ACHN (cell line): ENCODE results near the gene GLIS1.

Source experiments
- DNase-seq: peaks from one replicate; pipeline ENCODE4 v3.0.0-alpha.2; 2015
- in situ Hi-C: cut with HindIII; loops from 2 replicates; pipeline ENCODE4 v1.10.0; 2017; ENCODE audit warnings: low sequenced_read_pairs, low pct_ligation_motif_present, low pct_unique_long_range_greater_than_20kb

GLIS1 gene

GRCh38 chr1:53700776-53701175 is 38.2 kb downstream of the GLIS1 start:
- no peak for DNase-seq
- in situ Hi-C loops, result no loop called here

- no peak for DNase-seq
- in situ Hi-C loops, result no loop called here
Measured at GRCh38 chr1:53699981-53700380, 39.0 kb downstream of the GLIS1 start.

GRCh38 chr1:53698384-53698980 is 40.5 kb downstream of the GLIS1 start:
- DNase-seq, result no peak
- in situ Hi-C loops, result no loop called here

- in situ Hi-C loops, result no loop called here
- DNase-seq, result no peak
Measured at GRCh38 chr1:53697721-53698383, 41.1 kb downstream of the GLIS1 start.

GRCh38 chr1:53696990-53697389 is 42.0 kb downstream of the GLIS1 start:
- in situ Hi-C loops, result no loop called here
- no peak for DNase-seq

GRCh38 chr1:53696571-53696970 is 42.4 kb downstream of the GLIS1 start:
- DNase-seq, result no peak
- in situ Hi-C loops, result no loop called here

GRCh38 chr1:53696051-53696450 is 42.9 kb downstream of the GLIS1 start:
- DNase-seq, result no peak
- in situ Hi-C loops, result no loop called here

GRCh38 chr1:53695116-53695515 is 43.8 kb downstream of the GLIS1 start:
- DNase-seq, result no peak
- in situ Hi-C loops, result no loop called here

GRCh38 chr1:53694718-53695091 is 44.3 kb downstream of the GLIS1 start:
- in situ Hi-C loops, result no loop called here
- DNase-seq, result no peak

- in situ Hi-C loops, result no loop called here
Measured at GRCh38 chr1:53693773-53694717, 44.9 kb downstream of the GLIS1 start.

GRCh38 chr1:53693339-53693738 is 45.6 kb downstream of the GLIS1 start:
- no peak for DNase-seq
- in situ Hi-C loops, result no loop called here

More at GRCh38 chr1:53693773-53694717, 44.9 kb downstream of the GLIS1 start:
- no peak for DNase-seq

- in situ Hi-C loops, result no loop called here
- DNase-seq, result no peak
Measured at GRCh38 chr1:53691326-53691725, 47.6 kb downstream of the GLIS1 start.

- no peak for DNase-seq
- in situ Hi-C loops, result no loop called here
Measured at GRCh38 chr1:53690411-53690810, 48.6 kb downstream of the GLIS1 start.

GRCh38 chr1:53689736-53690326 is 49.1 kb downstream of the GLIS1 start:
- in situ Hi-C loops, result no loop called here

GRCh38 chr1:53689223-53689622 is 49.7 kb downstream of the GLIS1 start:
- DNase-seq, result no peak
- in situ Hi-C loops, result no loop called here

More at GRCh38 chr1:53689736-53690326, 49.1 kb downstream of the GLIS1 start:
- DNase-seq, result no peak

- no peak for DNase-seq
- in situ Hi-C loops, result no loop called here
Measured at GRCh38 chr1:53688381-53689102, 50.4 kb downstream of the GLIS1 start.

- DNase-seq, result no peak
- in situ Hi-C loops, result no loop called here
Measured at GRCh38 chr1:53687901-53688300, 51.1 kb downstream of the GLIS1 start.

GRCh38 chr1:53687426-53687825 is 51.5 kb downstream of the GLIS1 start:
- DNase-seq, result no peak
- in situ Hi-C loops, result no loop called here

GRCh38 chr1:53686965-53687267 is 52.0 kb downstream of the GLIS1 start:
- in situ Hi-C loops, result no loop called here
- DNase-seq, result no peak
